Transverse colon (tissue), 4 donors: ENCODE data around the gene PTCHD1.

ENCODE experiments used
- CTCF ChIP-seq, 5 experiments: fragments of 200-600 bp in 3 of 5; fragments of 450-650 bp in 2 of 5; sonication (generic) in 3 of 5; IDR thresholded peaks; 1 replicate in 2 of 5; 2 replicates in 3 of 5; pipeline ENCODE4 v1.5.1; 2016 to 2017; ENCODE audit warnings: antibody characterized with exemption in 5 of 5, inconsistent platforms in 3 of 5, mild to moderate bottlenecking in 2 of 5, moderate library complexity in 1 of 5
- EP300 ChIP-seq: sonication (generic); formaldehyde crosslinking; IDR thresholded peaks from one replicate; pipeline ENCODE4 v1.6.1; 2017; ENCODE audit warnings: antibody characterized with exemption, low read depth
- POLR2A ChIP-seq: fragments of 450-650 bp; IDR thresholded peaks from one replicate; pipeline ENCODE4 v1.6.1; 2016; ENCODE audit warnings: antibody characterized with exemption, mild to moderate bottlenecking, moderate library complexity
- POLR2AphosphoS5 ChIP-seq, 3 donors: sonication (generic); formaldehyde crosslinking; IDR thresholded peaks; one replicate each; pipeline ENCODE4 v1.6.1; 2016; ENCODE audit warnings: antibody characterized with exemption in 3 of 3

- no peak for TF ChIP-seq POLR2A
- TF ChIP-seq POLR2AphosphoS5 (IDR thresholded peaks at IDR 0.05), result no peak
- TF ChIP-seq CTCF (IDR thresholded peaks at IDR 0.05), result no peak
- no peak for TF ChIP-seq EP300
Measured at GRCh38 chrX:23394421-23394820, 59.8 kb downstream of the PTCHD1 start.
